ENCODE results near the gene CBFA2T2. TPM values are rescaled to one million over a fixed set of nuclear protein-coding genes. Genes with fewer than 3 reads are reported as not detected.

The CBFA2T2 gene
- total RNA-seq, 1 experiment from 2014 or later, result 13.1 TPM

GRCh38 chr20:33515569-33516216 lies 25.8 kb downstream of the CBFA2T2 start:
- peaks cover 4% of the 10 kb centered on the region for H3K4me1 ChIP-seq (ENCODE audit: insufficient read depth, low read length, poor library complexity, severe bottlenecking)
- H3K4me3 ChIP-seq (ENCODE audit: low read depth, low read length, poor library complexity, severe bottlenecking), result no peak overlapping the region
- no peak overlapping the region for H3K27ac ChIP-seq (ENCODE audit: low read depth, low read length, poor library complexity, severe bottlenecking)
- no TSS peak for BruUV-seq (replicated peaks)
- H3K27me3 ChIP-seq (replicated peaks; ENCODE audit: insufficient read depth, low read depth, low read length, poor library complexity), result no peaks in the 10 kb centered on the region
- H3K9me3 ChIP-seq (ENCODE audit: low read depth, low read length, poor library complexity, severe bottlenecking), result no peaks in the 10 kb centered on the region
- intact Hi-C loops (cut with micrococcal nuclease; ENCODE audit: unreplicated experiment), result no loop called here
- DNase-seq (ENCODE audit: low spot score), result peak; percentile 15
- TF ChIP-seq EZH2 (IDR thresholded peaks at IDR 0.05; ENCODE audit: borderline replicate concordance, low read depth, low read length, poor library complexity, severe bottlenecking) (no peak), CTCF (conservative IDR thresholded peaks at IDR 0.05; ENCODE audit: low read depth, low read length) (peak; percentile 51)
- ChIA-PET CTCF (interaction anchor here (0.6 kb wide), 6 partner anchors 133 to 614 kb away, joined by 3 to 11 read pairs (median 4); no protein-coding TSS in a partner anchor), POLR2A (ENCODE audit: low non-redundant PET) (no interaction called here)
- H3K36me3 ChIP-seq (ENCODE audit: insufficient read depth, low read length, poor library complexity, severe bottlenecking), result no peaks in the 10 kb centered on the region

GRCh38 chr20:33516882-33517281 lies 27.0 kb downstream of the CBFA2T2 start:
- TF ChIP-seq CTCF (conservative IDR thresholded peaks at IDR 0.05; ENCODE audit: low read depth, low read length) (no peak), EZH2 (IDR thresholded peaks at IDR 0.05; ENCODE audit: borderline replicate concordance, low read depth, low read length, poor library complexity, severe bottlenecking) (no peak)
- no peaks in the 10 kb centered on the region for H3K36me3 ChIP-seq (ENCODE audit: insufficient read depth, low read length, poor library complexity, severe bottlenecking)
- H3K27ac ChIP-seq (ENCODE audit: low read depth, low read length, poor library complexity, severe bottlenecking), result peak overlapping the region; percentile 45
- POLR2A ChIA-PET (ENCODE audit: low non-redundant PET), result no interaction called here
- no peak for DNase-seq (ENCODE audit: low spot score)
- no peak overlapping the region for H3K4me3 ChIP-seq (ENCODE audit: low read depth, low read length, poor library complexity, severe bottlenecking)
- intact Hi-C loops (cut with micrococcal nuclease; ENCODE audit: unreplicated experiment), result no loop called here
- no peaks in the 10 kb centered on the region for H3K9me3 ChIP-seq (ENCODE audit: low read depth, low read length, poor library complexity, severe bottlenecking)
- CTCF ChIA-PET, result interaction anchor here (0.7 kb wide), 1 partner anchor 28 kb away, joined by 4 read pairs; no protein-coding TSS in a partner anchor
- no peaks in the 10 kb centered on the region for H3K27me3 ChIP-seq (replicated peaks; ENCODE audit: insufficient read depth, low read depth, low read length, poor library complexity)
- peaks cover 4% of the 10 kb centered on the region for H3K4me1 ChIP-seq (ENCODE audit: insufficient read depth, low read length, poor library complexity, severe bottlenecking)
- BruUV-seq (replicated peaks), result no TSS peak

- TF ChIP-seq EZH2 (IDR thresholded peaks at IDR 0.05; ENCODE audit: borderline replicate concordance, low read depth, low read length, poor library complexity, severe bottlenecking), result no peak
- no peak for TF ChIP-seq CTCF (conservative IDR thresholded peaks at IDR 0.05; ENCODE audit: low read depth, low read length)
- ChIA-PET CTCF (no interaction called here), POLR2A (ENCODE audit: low non-redundant PET) (no interaction called here)
- no peak overlapping the region for H3K4me3 ChIP-seq (ENCODE audit: low read depth, low read length, poor library complexity, severe bottlenecking)
- peak; percentile 74 for DNase-seq (ENCODE audit: low spot score)
- no TSS peak for BruUV-seq (replicated peaks)
- H3K36me3 ChIP-seq (ENCODE audit: insufficient read depth, low read length, poor library complexity, severe bottlenecking), result no peaks in the 10 kb centered on the region
- H3K27ac ChIP-seq (ENCODE audit: low read depth, low read length, poor library complexity, severe bottlenecking), result peak overlapping the region; percentile 34
- H3K4me1 ChIP-seq (ENCODE audit: insufficient read depth, low read length, poor library complexity, severe bottlenecking), result peaks cover 4% of the 10 kb centered on the region
- H3K27me3 ChIP-seq (replicated peaks; ENCODE audit: insufficient read depth, low read depth, low read length, poor library complexity), result no peaks in the 10 kb centered on the region
- intact Hi-C loops (cut with micrococcal nuclease; ENCODE audit: unreplicated experiment), result no loop called here
- no peaks in the 10 kb centered on the region for H3K9me3 ChIP-seq (ENCODE audit: low read depth, low read length, poor library complexity, severe bottlenecking)
These were observed 28.2 kb downstream of the CBFA2T2 start for GRCh38 chr20:33518071-33518470.

Data from A673 (cell line).